HG03280 (cell line): ENCODE results near the gene MAST4.

Source experiments
- ATAC-seq: cut with Tn5 transposase; IDR thresholded peaks from one replicate; pipeline ENCODE4 v1.9.1; 2021; ENCODE audit warnings: mild to moderate bottlenecking, moderate library complexity; ENCODE audit not compliant: unreplicated experiment

Gene MAST4

GRCh38 chr5:66864240-66864884 lies 268.2 kb downstream of the MAST4 start:
- ATAC-seq: no peak

- ATAC-seq: no peak
Observed at GRCh38 chr5:66867618-66868322, 271.6 kb downstream of the MAST4 start.

GRCh38 chr5:66869347-66869746 lies 273.2 kb downstream of the MAST4 start:
- ATAC-seq: no peak

- ATAC-seq: no peak
Observed at GRCh38 chr5:66870708-66871107, 274.5 kb downstream of the MAST4 start.

GRCh38 chr5:66871651-66872050 lies 275.5 kb downstream of the MAST4 start:
- ATAC-seq: no peak

GRCh38 chr5:66872736-66873331 lies 276.6 kb downstream of the MAST4 start:
- no peak for ATAC-seq

GRCh38 chr5:66874004-66874403 lies 277.8 kb downstream of the MAST4 start:
- ATAC-seq: no peak

GRCh38 chr5:66875315-66875714 lies 279.1 kb downstream of the MAST4 start:
- ATAC-seq: no peak

- no peak for ATAC-seq
Observed at GRCh38 chr5:66876266-66876807, 280.1 kb downstream of the MAST4 start.

- ATAC-seq: no peak
Observed at GRCh38 chr5:66877843-66878242, 281.6 kb downstream of the MAST4 start.

GRCh38 chr5:66880401-66880800 lies 284.2 kb downstream of the MAST4 start:
- no peak for ATAC-seq

GRCh38 chr5:66881480-66882161 lies 285.4 kb downstream of the MAST4 start:
- ATAC-seq: no peak

- no peak for ATAC-seq
Observed at GRCh38 chr5:66882606-66883227, 286.5 kb downstream of the MAST4 start.

GRCh38 chr5:66884564-66885243 lies 288.5 kb downstream of the MAST4 start:
- no peak for ATAC-seq

- ATAC-seq: no peak
Observed at GRCh38 chr5:66886941-66887340, 290.7 kb downstream of the MAST4 start.

- ATAC-seq: no peak
Observed at GRCh38 chr5:66888613-66889012, 292.4 kb downstream of the MAST4 start.

GRCh38 chr5:66889056-66889455 lies 292.9 kb downstream of the MAST4 start:
- no peak for ATAC-seq

GRCh38 chr5:66889524-66889923 lies 293.3 kb downstream of the MAST4 start:
- no peak for ATAC-seq

- ATAC-seq: no peak
Observed at GRCh38 chr5:66891184-66891925, 295.2 kb downstream of the MAST4 start.

GRCh38 chr5:66892716-66893115 lies 296.5 kb downstream of the MAST4 start:
- ATAC-seq: no peak
